ENCODE data around the gene GAN. TPM values are rescaled to one million over a fixed set of nuclear protein-coding genes. Genes with fewer than 3 reads are reported as not detected.
"Not testable (repeated sequence)": the region's sequence is repeated elsewhere in the genome, so short reads cannot be mapped to it uniquely, and the experiment has no call there.

Gene GAN
- total RNA-seq, 1 experiment from 2014 or later: 7.4 TPM

GRCh38 chr16:81397879-81398520 lies 83.2 kb downstream of the GAN start:
- no peak for DNase-seq (ENCODE audit: low spot score)

GRCh38 chr16:81399909-81400308 lies 85.1 kb downstream of the GAN start:
- DNase-seq (ENCODE audit: low spot score): no peak

GRCh38 chr16:81401035-81401950 lies 86.5 kb downstream of the GAN start:
- DNase-seq (ENCODE audit: low spot score): peak; percentile 7

- DNase-seq (ENCODE audit: low spot score): no peak
Measured at GRCh38 chr16:81403208-81403600, 88.4 kb downstream of the GAN start.

- DNase-seq (ENCODE audit: low spot score): peak; percentile 89
Measured at GRCh38 chr16:81403601-81404391, 89.0 kb downstream of the GAN start.

- DNase-seq (ENCODE audit: low spot score): not testable (repeated sequence)
Measured at GRCh38 chr16:81405002-81405401, 90.2 kb downstream of the GAN start.

- DNase-seq (ENCODE audit: low spot score): peak; percentile 91
Measured at GRCh38 chr16:81405702-81406113, 90.9 kb downstream of the GAN start.

GRCh38 chr16:81408409-81408950 lies 93.7 kb downstream of the GAN start:
- no peak for DNase-seq (ENCODE audit: low spot score)

GRCh38 chr16:81409016-81409556 lies 94.3 kb downstream of the GAN start:
- DNase-seq (ENCODE audit: low spot score): no peak

- no peak for DNase-seq (ENCODE audit: low spot score)
Measured at GRCh38 chr16:81410643-81411293, 96.0 kb downstream of the GAN start.

GRCh38 chr16:81413245-81413990 lies 98.7 kb downstream of the GAN start:
- no peak for DNase-seq (ENCODE audit: low spot score)

GRCh38 chr16:81415751-81416150 lies 101.0 kb downstream of the GAN start:
- no peak for DNase-seq (ENCODE audit: low spot score)

- no peak for DNase-seq (ENCODE audit: low spot score)
Measured at GRCh38 chr16:81416749-81417148, 102.0 kb downstream of the GAN start.

GRCh38 chr16:81417210-81417609 lies 102.4 kb downstream of the GAN start:
- DNase-seq (ENCODE audit: low spot score): no peak

- no peak for DNase-seq (ENCODE audit: low spot score)
Measured at GRCh38 chr16:81419806-81420205, 105.0 kb downstream of the GAN start.

- DNase-seq (ENCODE audit: low spot score): no peak
Measured at GRCh38 chr16:81421126-81421525, 106.4 kb downstream of the GAN start.

GRCh38 chr16:81421536-81421935 lies 106.8 kb downstream of the GAN start:
- DNase-seq (ENCODE audit: low spot score): no peak

- not testable (repeated sequence) for DNase-seq (ENCODE audit: low spot score)
Measured at GRCh38 chr16:81422153-81422552, 107.4 kb downstream of the GAN start.

GRCh38 chr16:81424771-81425170 lies 110.0 kb downstream of the GAN start:
- no peak for DNase-seq (ENCODE audit: low spot score)

- DNase-seq (ENCODE audit: low spot score): no peak
Measured at GRCh38 chr16:81427219-81427618, 112.5 kb downstream of the GAN start.
